GM12864 (cell line): Measurements from ENCODE around the gene ZNF594.
"Not testable (repeated sequence)": the region's sequence is repeated elsewhere in the genome, so short reads cannot be mapped to it uniquely, and the experiment has no call there.

Experiments
- DNase-seq: peaks from one replicate; pipeline ENCODE4 v3.0.0-alpha.2; 2011; ENCODE audit warnings: low read depth
- H3K4me3 ChIP-seq: 2 replicates; pipeline ENCODE4 v1.5.1; 2011; ENCODE audit warnings: mild to moderate bottlenecking, low read depth, low read length, control low read depth
- TF ChIP-seq, protein P1 (sequence below): IDR thresholded peaks from 2 replicates; pipeline ENCODE4 v1.5.1; 2011; ENCODE audit warnings: low read depth, mild to moderate bottlenecking, moderate library complexity, low read length, control low read depth, inconsistent platforms; ENCODE audit errors: missing control alignments

Gene ZNF594

DNA sequence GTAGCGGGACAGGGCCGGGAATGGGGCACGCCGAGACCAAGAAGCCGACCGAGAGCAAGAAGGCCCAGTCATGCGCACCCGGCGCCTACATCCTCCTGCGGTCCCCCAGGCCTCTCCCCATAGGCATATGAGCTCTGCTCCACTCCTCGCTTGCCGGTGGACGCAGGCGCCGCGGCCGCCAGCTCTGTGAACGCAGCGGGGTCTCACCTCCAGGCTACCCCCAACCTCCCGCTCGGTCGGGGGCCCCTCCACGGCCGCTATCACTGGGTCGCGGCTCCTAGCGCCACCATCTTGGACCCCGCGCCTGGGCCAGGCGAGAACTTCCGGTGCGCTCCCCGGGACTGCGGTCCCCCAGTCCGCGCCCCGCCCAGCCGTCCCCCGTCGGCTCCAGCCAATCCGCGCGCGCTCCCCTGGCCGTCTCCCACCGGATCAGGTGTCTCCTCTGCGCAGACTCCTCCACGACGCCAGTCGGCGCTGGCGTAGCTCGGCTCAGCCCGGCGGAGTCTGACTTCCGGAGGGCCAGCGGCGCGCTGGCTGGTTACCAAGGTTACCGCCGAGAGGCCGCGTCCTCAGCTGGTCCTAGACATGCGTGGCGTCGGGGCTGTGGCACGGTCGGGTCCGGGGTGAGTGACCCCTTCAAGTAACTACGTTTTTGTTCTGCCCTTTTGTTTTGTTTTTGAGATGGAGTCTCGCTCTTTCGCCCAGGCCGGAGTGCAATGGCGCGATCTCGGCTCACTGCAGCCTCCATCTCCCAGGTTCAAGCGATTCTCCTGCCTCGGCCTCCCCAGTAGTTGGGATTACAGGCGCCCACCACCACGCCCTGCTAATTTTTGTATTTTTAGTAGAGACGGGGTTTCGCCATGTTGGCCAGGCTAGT lies at the start of gene ZNF594:
TSS of gene ZNF594 (minus strand) at position 328 of the 877 bp plus-strand sequence. CDS start 7,612 bp downstream, outside the sequence.
- peak; percentile 86 for DNase-seq
- TF ChIP-seq, protein P1, sequence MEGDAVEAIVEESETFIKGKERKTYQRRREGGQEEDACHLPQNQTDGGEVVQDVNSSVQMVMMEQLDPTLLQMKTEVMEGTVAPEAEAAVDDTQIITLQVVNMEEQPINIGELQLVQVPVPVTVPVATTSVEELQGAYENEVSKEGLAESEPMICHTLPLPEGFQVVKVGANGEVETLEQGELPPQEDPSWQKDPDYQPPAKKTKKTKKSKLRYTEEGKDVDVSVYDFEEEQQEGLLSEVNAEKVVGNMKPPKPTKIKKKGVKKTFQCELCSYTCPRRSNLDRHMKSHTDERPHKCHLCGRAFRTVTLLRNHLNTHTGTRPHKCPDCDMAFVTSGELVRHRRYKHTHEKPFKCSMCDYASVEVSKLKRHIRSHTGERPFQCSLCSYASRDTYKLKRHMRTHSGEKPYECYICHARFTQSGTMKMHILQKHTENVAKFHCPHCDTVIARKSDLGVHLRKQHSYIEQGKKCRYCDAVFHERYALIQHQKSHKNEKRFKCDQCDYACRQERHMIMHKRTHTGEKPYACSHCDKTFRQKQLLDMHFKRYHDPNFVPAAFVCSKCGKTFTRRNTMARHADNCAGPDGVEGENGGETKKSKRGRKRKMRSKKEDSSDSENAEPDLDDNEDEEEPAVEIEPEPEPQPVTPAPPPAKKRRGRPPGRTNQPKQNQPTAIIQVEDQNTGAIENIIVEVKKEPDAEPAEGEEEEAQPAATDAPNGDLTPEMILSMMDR, result peak; percentile 75
- H3K4me3 ChIP-seq, result peak within 1 kb of the TSS; percentile 76

DNA sequence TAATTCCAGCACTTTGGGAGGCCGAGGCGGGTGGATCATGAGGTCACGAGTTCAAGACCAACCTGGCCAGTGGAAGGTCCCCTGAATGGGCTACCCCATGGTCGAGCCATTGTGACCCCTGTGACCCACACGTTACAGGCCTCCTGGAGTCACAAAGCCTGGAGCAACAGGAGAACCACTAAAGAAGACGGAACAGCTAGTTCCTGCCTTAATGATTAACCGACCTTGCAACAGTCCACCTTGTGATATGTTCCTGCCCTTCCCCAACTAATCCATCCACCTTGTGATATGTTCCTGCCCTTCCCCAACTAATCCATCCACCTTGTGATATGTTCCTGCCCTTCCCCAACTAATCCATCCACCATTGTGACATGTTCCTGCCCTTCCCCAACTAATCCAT lies 48.1 kb upstream of the ZNF594 start:
- not testable (repeated sequence) for DNase-seq, H3K4me3 ChIP-seq

DNA sequence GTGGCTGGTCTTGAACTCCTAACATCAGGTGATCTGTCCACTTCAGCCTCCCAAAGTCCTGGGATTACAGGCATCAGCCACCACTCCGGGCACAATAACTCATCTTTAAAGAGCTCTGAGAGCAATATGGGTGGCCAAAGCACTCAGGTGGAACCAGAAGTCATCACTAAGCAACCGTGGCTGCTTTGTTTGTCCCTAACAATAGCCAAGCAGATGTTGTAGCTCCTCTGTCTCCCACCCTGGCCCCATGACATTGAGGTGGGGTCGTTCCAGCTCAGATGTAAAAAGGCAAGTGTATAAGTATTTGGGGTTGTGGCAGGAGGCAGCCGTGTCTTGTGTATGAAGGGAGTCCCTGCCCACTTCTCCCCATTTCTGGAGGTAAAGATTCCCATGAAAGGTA lies 46.7 kb upstream of the ZNF594 start:
- no peak for DNase-seq
- TF ChIP-seq, protein P1, result no peak
- H3K4me3 ChIP-seq, result no peak overlapping the region

DNA sequence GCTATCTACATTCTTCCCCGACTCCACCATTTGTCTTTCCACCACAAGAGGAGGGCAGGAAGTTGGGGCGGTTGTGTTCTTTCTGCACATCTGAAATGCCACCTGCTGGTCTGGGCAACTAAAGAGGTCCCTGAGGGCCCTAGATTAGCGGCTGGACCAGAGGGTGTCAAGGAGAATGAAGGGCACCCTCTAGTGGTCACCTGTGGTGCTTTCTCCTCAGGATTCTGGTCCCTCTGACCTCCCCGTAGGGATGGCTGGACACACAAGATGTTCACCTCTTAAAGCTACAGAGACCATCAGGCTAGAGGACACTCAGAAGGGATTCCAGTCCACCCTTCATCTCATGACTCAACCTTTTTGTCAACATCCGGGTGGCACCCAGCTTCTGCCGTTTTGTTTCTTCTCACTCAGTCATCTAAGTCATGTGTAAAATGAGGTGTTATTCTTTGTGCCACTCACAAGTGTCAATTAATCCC lies 45.9 kb upstream of the ZNF594 start:
- H3K4me3 ChIP-seq, result peak overlapping the region; percentile 8; the same call in 1 of the 2 replicates
- TF ChIP-seq, protein P1, result peak; percentile 95
- peak; percentile 87 for DNase-seq

DNA sequence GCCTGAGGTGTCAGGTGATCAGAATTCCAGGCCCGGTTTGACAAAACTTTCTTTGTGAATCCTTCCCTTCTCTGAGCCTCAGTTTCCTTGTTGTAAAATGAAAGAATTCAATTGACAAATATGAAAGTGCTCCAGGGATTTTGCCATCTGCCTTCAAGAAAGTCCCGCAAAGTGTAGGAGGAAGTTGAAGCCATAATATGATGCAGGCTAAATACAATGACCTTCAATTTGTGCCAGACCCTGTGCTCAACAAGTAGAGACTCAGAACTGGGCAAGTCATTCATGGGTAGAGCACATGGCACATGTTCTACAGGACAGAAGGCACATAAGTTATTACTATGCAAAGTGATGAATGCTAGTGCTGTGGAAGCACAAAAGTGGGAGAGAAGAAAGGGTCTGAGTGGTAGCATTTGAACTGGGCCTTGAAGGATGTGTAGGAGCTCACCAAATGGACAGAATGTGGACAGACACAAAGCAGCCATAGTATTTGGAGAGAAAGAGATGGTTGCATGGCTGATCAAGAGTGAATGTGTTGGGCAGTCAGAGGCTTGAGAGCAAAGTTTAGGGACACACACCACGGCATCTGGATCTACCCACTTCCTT lies 45.4 kb upstream of the ZNF594 start:
- TF ChIP-seq, protein P1, result no peak
- peak overlapping the region; percentile 8; the same call in 1 of the 2 replicates for H3K4me3 ChIP-seq
- no peak for DNase-seq

DNA sequence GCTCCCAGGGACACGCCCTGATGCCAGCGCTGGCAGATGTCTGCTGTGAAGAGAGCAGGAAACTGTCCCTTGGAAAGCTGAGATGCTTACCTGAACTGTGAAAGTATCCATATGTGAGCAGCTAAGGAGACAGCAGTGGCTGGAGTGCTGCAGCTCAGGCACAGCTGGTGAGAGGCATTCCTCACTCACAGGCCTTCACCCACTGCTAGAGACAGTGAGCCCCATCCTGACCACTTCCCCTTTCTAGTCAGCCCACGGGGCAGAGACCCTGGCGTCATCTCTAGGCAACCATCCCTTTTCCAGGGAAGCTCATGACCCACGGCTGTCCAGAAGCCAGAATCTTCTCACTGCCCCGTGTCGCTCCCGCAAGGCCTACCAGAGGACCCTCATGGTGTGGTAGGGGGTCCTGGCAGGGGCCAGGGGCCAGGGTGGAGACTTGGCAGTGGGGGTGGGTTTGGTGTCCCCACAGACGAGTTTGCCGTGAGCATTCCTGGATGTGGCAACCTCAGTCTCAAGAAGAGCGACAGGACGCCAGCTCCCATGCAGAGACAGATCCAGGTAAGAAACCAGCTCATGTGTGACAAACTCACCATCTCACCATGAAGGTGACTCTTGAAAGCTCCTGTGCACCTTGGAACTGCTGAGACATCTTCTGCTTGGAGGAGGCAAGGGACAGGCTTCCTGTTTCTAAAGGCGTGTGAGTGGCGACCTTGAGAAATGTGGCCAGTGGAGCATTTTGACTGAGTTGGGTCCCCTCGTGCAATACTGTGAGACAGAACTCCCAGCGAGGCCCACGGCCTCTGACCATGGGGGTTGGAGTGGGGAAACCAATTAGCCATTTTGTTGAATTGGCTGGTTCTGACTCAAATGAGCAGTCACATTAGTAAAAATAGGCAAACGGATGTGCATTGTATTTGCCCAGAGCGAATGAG lies 43.2 kb upstream of the ZNF594 start, which contains the start of gene SCIMP:
TSS of gene SCIMP (minus strand) at position 216 of the 932 bp plus-strand sequence. CDS start at position 111, 105 bp downstream.
- H3K4me3 ChIP-seq, result peak within 1 kb of the TSS; percentile 65
- TF ChIP-seq, protein P1, result no peak
- DNase-seq, result no peak

DNA sequence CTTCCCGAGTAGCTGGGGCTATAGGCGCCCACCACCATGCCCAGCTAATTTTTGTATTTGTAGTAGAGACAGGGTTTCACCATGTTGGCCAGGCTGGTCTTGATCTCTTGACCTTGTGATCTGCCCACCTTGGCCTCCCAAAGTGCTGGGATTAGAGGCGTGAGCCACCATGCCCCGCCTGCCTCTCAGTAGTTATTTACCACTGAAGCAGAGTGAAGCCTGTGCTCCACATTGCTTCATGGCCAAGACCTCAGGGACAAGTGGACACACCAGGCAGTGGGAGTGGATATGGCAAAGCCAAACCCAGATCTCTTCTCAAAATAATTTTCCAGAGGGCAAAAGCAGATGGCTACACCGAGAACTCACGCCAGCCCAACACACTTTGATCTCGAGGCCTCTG lies 41.8 kb upstream of the ZNF594 start:
- H3K4me3 ChIP-seq, result peak overlapping the region; percentile 65

More for the DNA sequence above, 41.8 kb upstream of the ZNF594 start:
- not testable (repeated sequence) for DNase-seq
